ENCODE results near the gene CAPN10.
"Not testable (repeated sequence)": the region's sequence is repeated elsewhere in the genome, so short reads cannot be mapped to it uniquely, and the experiment has no call there.

The CAPN10 gene, protein sequence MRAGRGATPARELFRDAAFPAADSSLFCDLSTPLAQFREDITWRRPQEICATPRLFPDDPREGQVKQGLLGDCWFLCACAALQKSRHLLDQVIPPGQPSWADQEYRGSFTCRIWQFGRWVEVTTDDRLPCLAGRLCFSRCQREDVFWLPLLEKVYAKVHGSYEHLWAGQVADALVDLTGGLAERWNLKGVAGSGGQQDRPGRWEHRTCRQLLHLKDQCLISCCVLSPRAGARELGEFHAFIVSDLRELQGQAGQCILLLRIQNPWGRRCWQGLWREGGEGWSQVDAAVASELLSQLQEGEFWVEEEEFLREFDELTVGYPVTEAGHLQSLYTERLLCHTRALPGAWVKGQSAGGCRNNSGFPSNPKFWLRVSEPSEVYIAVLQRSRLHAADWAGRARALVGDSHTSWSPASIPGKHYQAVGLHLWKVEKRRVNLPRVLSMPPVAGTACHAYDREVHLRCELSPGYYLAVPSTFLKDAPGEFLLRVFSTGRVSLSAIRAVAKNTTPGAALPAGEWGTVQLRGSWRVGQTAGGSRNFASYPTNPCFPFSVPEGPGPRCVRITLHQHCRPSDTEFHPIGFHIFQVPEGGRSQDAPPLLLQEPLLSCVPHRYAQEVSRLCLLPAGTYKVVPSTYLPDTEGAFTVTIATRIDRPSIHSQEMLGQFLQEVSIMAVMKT

DNA sequence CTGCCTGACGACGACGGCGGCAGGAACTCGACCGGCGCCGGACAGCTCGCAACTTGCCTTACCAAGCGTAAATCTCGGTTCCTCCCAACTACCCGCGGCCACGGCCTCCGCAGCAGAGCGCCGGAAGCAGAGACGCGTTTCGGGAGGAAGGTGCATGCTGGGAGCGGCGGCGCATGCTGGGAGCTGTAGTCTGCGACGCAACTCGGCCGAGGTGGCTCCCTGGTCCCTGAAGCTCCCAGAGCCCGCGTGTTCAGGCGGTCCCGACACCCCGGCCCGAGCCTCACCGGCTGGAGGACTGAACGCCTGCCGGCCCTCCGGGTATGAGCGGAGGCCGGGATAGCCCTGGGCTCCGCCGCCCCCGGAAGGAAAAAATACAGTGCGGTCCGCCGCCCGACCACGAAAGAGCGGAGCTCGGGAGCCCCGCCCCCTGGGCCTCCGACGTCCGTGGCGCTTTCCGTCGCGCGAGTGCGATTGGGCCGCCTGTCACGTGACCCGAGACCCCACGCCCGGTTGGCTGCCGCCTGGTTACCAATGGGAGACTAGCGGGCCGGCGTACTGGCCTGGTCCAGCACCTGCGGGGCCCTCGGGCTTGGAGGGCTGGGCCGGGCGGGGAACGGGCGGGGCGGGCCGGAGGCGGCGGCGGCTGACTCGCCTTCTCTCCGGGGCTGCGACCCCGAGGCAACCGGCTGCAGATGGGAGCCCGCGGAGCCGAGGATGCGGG lies at the start of gene CAPN10:
CAPN10 (plus strand) TSS at position 537 of the 721 bp plus-strand sequence; CDS start at position 715, 178 bp downstream.
- DNase-seq (ENCODE audit: low read depth), result peak; percentile 95

DNA sequence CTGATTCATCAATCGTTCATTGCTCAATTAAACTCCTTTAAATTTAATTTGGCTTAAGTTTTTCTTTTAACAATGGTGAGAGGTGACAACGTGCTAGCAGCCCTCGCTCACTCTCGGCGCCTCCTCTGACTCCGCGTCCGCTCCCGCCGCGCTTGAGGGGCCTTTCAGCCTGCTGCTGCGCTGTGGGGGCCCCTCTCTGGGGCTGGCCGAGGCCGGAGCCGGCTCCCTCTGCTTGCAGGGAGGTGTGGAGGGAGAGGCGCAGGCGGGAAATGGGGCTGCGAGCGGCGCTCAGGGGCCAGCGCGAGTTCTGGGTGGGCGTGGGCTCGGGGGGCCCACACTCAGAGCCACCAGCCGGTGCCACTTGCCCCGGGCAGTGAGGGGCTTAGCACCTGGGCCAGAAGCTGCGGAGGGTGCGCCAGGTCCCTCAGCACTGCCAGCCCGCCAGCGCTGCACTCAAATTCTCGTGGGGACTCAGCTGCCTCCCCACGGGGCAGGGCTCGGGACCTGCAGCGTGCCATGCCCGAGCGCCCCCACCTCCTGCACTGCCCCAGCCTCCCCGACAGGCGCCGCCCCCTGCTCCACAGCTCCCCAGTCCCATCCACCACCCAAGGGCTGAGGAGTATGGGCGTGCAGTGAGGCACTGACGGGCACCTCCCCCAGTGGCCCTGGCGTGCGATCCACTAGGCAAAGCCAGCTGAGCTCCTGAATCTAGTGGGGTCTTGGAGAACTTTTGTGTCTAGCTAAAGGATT lies 48.3 kb upstream of the CAPN10 start:
- DNase-seq (ENCODE audit: low read depth), result no peak

DNA sequence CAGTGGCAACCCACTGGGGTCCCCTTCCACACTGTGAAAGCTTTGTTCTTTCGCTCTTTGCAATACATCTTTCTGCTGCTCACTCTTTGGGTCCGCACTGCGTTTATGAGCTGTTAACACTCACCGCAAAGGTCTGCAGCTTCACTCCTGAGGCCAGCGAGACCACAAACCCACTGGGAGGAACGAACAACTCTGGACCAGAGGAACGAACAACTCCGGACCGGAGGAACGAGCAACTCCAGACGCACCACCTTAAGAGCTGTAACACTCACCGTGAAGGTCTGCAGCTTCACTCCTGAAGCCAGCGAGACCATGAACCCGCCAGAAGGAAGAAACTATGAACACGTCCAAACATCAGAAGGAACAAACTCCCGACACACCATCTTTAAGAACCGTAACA lies 47.4 kb upstream of the CAPN10 start:
- DNase-seq (ENCODE audit: low read depth), result not testable (repeated sequence)

DNA sequence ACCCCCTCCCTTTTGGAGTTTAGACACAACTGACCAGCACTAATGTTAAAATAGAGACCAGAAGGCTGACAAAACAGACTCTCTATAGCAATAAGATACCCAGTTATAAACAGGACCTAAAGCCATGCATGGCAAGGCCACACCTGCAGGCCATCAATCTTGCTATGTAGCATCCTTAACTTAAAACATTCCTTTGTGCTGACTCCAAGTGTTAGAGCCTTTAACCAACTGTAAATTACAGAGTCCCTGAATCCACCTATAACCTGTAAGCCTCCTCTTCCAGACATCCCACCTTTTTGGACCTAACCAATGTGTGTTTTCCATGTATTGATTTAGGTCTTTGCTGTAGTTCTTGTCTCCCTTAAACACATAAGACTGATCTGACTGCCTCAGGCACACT lies 46.6 kb upstream of the CAPN10 start:
- no peak for DNase-seq (ENCODE audit: low read depth)

DNA sequence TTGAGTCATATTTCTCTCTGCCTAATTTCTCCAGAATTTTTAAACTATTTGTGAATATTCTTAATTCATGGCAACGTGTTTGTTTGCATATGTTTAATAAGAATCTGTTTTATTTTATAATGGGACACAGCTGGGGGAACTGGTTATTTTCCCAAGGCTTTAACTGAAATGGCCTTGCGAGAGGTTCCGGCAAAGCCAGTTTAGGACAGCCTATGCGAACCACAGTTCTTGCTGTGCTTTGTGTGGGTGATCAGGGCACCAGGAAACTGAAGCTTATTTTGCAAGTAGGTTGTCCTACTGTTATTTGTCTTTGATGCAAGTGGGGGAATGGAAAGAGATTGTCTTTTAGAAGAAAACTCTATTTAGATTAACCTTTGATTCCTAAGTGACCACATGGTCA lies 35.2 kb upstream of the CAPN10 start:
- no peak for DNase-seq (ENCODE audit: low read depth)

DNA sequence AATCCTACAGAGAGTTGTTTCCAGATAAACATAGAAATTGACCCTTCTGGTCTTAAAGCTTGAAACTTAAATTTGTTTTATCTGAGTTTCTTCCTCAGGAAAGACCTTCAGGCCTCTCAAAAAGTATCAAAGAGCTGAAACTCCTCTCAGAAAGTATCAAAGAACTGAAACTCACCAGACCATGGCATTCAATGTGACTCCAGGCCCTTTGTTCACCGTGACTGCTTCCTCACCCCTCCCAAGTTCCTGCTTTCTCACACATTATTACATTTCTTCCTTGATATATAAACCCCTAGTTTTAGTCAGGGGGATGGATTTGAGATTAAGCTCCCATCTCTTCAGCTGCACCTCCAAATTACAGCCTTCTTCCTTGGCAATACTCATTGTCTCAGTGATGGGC lies 34.7 kb upstream of the CAPN10 start:
- DNase-seq (ENCODE audit: low read depth), result no peak

DNA sequence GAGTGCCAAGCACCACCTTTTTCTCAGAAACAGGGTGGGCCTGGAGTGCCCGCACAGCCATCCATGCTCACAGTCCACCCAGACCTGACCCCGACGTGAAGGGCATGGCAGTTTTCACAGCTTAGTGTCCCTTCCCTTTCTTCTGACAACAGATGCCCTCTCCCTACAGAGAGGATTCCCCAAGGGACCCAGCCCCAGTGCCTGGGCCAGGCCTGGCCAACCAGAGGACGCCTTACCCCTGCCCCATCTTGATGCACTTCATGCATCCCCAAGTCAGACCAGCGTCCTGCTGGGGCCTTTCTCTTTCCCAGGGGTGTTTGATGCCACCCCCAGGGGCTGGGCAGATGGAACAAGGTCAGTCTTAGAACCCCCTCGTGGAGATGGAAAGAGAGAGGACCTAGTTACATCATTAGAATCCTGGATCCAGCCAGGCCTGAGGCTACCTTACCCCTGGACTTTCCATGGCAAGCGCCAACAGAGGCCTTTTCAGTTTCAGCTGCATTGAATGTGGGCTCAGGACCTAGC lies 32.5 kb upstream of the CAPN10 start:
- DNase-seq (ENCODE audit: low read depth), result no peak

DNA sequence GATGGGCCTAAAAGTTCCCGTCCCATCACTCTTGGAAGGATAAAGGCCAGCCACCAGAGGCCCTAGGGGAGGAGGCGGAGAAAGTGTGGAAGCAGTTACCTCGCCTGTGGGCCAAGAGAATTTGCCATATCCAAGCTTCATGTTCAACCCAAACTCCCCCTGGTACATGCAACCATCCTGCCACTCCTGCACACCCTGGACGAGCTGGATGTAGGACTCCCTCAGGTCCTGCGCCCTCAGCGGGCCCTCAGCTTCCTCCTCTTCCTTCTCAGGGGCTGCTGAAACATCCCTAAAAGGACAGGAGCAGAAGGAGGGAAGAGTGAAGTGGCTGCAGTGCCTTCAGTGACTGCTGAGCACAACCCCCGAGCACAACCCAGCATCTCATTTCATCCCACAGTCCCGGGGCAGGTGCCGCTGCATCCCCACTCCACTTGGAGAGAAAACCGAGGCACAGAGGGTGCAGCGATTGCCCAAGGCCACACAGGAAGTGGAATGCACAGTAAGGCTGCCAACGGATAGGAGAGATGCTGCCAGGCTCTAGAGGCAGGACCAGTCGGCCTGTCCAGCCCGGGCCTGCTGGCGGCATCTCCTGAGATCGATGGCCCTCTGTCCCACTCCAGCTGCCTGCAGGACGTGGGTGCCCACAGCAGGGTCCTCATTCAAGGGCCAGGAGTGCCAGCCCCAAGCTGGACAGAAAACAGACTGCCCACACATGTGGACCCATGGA lies 31.6 kb upstream of the CAPN10 start:
- no peak for DNase-seq (ENCODE audit: low read depth)

DNA sequence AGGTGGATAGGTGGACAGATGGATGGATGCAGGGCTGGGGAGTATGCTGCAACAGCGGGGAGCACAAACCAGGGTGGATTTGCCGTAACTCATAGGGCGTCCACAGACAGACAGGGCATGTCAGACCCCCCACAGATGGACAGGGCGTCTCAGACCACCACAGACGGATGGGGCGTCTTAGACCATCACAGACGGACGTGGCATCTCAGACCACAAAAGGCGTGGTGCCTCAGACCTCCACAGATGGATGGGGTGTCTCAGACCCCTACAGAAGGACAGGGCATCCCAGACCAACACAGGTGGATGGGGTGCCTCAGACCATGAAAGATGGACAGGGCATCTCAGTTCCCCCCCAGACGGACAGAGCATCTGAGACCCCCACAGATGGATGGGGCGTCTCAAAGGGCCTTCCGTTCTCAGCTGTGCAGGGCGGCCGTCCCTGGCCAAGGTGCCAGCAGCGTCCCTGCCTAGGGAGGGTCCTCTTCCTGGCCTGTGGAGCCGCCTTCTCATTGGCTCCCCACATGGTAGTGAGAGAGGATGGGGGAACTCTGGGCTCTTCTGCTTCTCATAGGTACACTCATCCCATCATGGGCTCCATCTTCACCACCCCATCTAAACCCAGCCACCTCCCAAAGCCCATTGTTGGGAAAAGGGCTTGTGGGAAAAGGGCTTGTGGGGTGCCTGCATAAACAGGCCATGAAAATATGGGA lies 30.8 kb upstream of the CAPN10 start:
- DNase-seq (ENCODE audit: low read depth), result no peak

DNA sequence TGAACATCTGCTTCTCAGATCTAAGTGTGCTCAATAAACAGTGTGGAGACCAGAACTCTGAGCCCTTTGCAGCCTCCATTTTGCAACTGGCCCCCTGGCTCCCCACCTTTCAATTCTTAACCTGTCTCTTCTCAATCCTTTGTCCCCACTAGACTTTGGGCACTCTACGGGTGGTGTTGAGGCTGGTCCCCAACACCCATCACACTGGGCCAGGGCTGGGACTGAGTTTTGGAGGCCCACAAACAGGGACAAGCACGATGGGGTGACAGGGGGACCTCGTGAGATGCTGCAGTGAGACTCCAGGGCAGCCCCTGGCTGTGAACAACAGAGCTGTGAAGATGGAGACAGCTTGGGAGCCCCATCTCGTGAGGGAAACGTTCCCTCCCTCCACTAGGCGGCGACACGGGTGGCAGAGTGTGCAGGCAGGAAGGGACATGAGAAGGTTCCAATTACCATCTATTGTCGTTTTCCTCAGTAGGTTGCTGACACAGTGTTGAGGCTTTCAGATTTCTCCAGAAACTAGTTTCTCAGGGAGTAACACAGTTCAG lies 29.9 kb upstream of the CAPN10 start:
- peak; percentile 42 for DNase-seq (ENCODE audit: low read depth)

DNA sequence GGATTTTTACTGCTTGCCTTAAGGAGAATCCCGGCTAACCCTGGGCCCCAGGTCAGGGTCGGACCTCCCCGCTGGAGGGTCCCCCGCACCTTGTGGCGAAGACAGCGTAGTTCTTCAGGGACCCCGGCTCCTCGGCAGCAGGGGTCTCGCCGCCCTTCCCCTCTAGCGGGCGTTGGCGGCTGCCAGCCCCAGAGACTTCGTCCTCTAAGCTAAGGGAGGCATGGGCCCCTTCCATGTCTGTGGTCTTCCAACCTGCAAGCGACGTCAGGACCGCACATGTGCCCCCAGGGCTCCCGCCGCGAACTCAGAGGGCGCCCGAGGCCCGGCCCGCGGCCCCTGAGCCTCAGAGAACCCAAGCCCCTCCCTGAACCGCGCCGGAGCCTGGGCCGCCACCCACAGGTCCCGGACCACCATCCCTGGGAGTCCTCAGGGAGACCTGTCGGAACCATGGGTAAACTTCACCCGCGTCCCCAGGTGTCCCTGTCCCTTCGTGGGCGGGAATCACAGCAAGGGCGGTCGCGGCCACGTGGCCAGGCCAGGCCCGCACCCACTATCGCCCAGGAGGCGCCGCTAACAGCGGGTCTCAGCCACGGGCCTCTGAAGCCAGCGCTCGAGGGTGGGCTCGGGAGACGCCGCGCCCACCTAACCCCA lies 29.3 kb upstream of the CAPN10 start:
- no peak for DNase-seq (ENCODE audit: low read depth)

DNA sequence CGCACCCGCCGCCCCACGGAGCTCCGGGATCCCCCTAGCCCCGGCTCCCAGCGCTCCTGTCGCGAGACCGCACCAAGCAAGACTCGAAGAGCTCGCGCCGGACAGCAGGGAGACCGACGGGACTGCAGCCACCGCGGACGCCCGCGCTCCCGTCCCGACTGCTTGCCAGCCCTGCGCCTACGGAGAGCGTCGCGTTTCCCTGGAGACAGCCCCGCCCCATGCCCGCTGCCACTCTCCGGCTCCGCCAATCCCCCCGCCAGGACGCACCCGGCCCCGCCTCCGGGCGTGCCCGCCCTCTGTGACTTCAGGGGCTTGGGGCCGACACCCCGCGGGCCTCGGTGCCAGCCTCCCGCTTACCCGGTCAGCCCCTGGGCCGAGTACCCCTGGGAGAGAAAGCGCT lies 28.7 kb upstream of the CAPN10 start, which contains the start of gene ANKMY1:
ANKMY1 (minus strand) TSS at position 181 of the 400 bp plus-strand sequence. CDS start 653 bp downstream, outside the sequence.
- peak; percentile 38 for DNase-seq (ENCODE audit: low read depth)

DNA sequence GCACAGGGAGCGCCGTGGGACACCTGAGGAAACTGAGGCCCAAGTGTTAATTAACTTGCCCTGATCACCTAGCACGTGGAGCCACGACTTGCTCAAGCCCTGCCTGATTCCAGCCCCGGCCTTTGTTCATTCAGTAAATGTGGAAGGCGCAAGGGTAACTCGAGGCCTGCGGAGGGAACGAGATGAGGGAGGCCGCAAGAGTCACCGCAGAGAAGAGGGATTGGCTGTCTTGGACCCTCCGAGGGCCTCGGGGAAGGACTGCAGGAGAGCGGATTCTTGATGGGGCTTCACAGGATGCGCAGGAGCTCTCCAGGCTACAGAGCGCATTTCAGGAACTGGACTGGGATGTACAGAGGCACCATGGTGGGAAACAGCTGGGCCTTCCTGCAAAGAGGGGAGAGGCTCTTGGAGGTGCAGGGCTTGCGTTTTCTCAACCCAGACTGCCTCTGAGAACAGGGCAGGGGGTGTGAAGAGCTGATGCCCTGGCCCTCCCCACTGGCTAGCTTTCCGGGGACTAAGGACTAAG lies 28.2 kb upstream of the CAPN10 start:
- DNase-seq (ENCODE audit: low read depth), result no peak

DNA sequence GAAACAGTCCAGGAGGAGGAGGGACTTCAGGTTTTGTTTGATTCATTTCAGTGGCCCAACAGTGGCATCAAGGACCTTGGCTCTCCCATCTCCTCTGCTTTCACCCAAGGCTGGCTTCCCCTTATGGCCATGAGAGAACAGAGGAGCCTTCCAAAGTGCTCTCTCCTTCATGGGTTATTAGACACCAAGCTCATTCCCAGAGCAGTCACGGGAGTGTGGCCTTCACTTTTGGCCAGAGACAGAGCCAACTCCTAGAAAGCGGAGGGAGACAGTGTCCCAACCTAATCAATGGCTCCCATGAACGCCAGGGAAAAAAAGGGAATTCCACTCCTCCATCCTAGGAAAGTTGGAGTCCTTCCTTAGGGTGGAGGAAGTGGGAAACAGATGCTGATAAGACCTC lies 27.2 kb upstream of the CAPN10 start:
- no peak for DNase-seq (ENCODE audit: low read depth)

DNA sequence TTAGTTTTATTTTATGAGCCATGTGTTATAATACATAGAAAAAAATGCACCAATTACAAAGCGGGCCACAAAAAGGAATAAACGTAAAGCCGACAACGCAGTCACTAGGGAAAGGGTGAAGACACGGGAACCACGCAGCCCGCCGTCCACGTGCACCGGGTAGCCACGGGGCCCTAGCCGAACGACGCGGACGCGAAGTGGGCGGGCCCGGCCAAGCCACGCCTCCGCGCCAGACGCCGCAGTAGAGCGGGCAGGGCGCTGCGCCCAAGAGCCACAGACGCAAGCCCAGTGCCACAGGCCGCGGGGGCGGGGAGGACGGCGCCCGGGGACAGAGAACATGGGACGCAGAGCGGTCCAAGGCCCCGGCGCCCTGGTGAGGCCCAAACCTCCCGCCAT lies 26.5 kb upstream of the CAPN10 start, which contains the start of gene DUSP28:
DUSP28 (plus strand) TSS at position 274 of the 396 bp plus-strand sequence. CDS start 328 bp downstream, outside the sequence.
- DNase-seq (ENCODE audit: low read depth), result peak; percentile 81

DNA sequence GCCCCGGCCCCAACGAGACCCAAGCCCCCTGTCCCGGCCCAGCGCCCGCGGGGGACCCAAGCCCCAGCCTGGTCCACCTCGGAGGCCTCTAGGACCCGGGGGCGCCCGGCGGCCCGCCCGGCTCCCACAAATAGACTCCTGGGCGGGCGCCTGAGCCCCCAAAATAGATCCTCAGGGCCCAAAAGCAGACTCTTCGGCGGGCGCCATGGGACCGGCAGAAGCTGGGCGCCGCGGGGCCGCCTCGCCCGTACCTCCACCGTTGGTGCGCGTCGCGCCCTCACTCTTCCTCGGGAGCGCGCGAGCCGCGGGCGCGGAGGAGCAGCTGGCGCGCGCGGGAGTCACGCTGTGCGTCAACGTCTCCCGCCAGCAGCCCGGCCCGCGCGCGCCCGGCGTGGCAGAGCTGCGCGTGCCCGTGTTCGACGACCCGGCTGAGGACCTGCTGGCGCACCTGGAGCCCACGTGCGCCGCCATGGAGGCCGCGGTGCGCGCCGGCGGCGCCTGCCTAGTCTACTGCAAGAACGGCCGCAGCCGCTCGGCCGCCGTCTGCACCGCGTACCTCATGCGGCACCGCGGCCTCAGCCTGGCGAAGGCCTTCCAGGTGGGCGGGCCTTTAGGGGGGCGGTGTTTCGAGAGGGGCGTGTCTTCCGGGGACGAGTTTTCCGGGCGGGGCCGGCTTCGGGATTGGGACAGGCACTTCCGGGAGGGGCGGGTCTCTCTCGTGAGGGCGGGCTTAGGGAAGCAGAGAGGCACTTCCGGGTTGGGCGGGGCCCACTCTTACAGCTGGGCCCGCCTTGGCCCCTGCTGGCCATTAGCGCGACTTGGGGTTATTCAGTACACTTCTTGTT lies 25.8 kb upstream of the CAPN10 start:
- DNase-seq (ENCODE audit: low read depth), result peak; percentile 99

DNA sequence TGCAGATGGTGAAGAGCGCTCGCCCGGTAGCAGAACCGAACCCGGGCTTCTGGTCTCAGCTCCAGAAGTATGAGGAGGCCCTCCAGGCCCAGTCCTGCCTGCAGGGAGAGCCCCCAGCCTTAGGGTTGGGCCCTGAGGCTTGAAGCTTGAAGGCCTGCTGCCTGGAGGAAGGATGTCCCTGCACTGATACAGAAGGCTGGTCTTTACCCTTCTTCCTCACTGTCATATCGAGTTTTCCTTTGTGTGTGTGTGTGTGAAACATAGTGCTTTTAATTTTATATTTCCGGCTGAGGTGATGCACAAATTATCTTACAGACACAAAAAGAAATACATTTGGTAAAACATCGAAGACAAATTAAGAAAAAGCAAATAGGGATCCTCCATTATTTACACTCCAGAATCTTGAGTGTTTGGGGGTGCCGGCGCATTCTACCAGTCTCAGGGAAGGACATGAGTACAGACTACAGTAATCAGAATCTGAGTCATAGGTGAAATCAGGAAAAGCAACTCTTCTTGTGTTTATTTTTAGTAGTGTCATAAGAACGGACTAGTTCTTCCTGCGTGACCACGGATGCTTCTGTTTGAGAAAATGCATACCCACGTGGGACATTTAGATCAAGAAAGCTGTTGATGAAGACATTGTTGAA lies 25.1 kb upstream of the CAPN10 start:
- DNase-seq (ENCODE audit: low read depth), result no peak

DNA sequence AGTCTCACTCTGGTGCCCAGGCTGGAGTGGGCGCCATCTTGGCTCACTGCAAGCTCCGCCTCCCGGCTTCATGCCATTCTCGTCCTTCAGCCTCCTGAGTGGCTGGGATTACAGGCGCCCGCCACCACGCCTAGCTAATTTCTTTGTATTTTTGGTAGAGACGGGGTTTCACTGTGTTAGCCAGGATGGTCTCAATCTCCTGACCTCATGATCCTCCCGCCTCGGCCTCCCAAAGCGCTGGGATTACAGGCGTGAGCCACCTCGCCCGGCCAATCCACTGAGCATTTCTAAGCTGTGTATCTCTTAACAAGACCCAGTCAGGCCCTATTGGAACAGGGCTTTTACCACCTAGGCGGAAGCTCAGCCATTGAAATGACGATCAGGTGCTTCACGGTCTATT lies 23.3 kb upstream of the CAPN10 start:
- not testable (repeated sequence) for DNase-seq (ENCODE audit: low read depth)
